SK-N-SH treated with all-trans-retinoic acid at 6 μM for 48 hours (cell line): ENCODE data around the gene HINT3.
"Not testable (repeated sequence)": the region's sequence is repeated elsewhere in the genome, so short reads cannot be mapped to it uniquely, and the experiment has no call there.

Source experiments
- ATAC-seq: fragments of 200-7000 bp; cut with Tn5 transposase; 3 replicates; pipeline ENCODE4 v1.9.1; 2020; ENCODE audit warnings: mild to moderate bottlenecking, moderate library complexity
- CREB5 ChIP-seq: fragments of 250-450 bp; sonication (Bioruptor Pico); IDR thresholded peaks from 2 replicates; pipeline ENCODE4 v1.5.1; 2020; ENCODE audit warnings: low read depth, mild to moderate bottlenecking, moderate library complexity
- CSDC2 ChIP-seq: fragments of 250-450 bp; sonication (Bioruptor Pico); IDR thresholded peaks from 2 replicates; pipeline ENCODE4 v1.5.0; 2020; ENCODE audit warnings: mild to moderate bottlenecking, moderate library complexity
- GLIS3 ChIP-seq: fragments of 250-450 bp; sonication (Bioruptor Pico); IDR thresholded peaks from 2 replicates; pipeline ENCODE4 v1.5.0; 2020; ENCODE audit warnings: mild to moderate bottlenecking, moderate library complexity
- ISL1 ChIP-seq: fragments of 250-450 bp; sonication (Bioruptor Pico); IDR thresholded peaks from 2 replicates; pipeline ENCODE4 v2.1.2; 2022; ENCODE audit warnings: mild to moderate bottlenecking, moderate library complexity
- PATZ1 ChIP-seq: fragments of 250-450 bp; sonication (Bioruptor Pico); IDR thresholded peaks from 2 replicates; pipeline ENCODE4 v1.8.0; 2020; ENCODE audit warnings: mild to moderate bottlenecking, moderate library complexity, borderline replicate concordance
- POU6F1 ChIP-seq: fragments of 250-450 bp; sonication (Bioruptor Pico); IDR thresholded peaks from 2 replicates; pipeline ENCODE4 v1.8.0; 2021; ENCODE audit warnings: low read depth, mild to moderate bottlenecking, moderate library complexity, borderline replicate concordance
- RARB ChIP-seq: fragments of 250-450 bp; sonication (Bioruptor Pico); IDR thresholded peaks from 2 replicates; pipeline ENCODE4 v1.8.0; 2021; ENCODE audit warnings: mild to moderate bottlenecking, moderate library complexity
- TCF4 ChIP-seq: fragments of 250-450 bp; sonication (Bioruptor Pico); IDR thresholded peaks from 2 replicates; pipeline ENCODE4 v1.8.0; 2021; ENCODE audit warnings: mild to moderate bottlenecking, moderate library complexity, borderline replicate concordance
- TOX ChIP-seq: fragments of 250-450 bp; sonication (Bioruptor Pico); IDR thresholded peaks from 2 replicates; pipeline ENCODE4 v1.8.0; 2021; ENCODE audit warnings: mild to moderate bottlenecking, moderate library complexity, borderline replicate concordance
- TSHZ2 ChIP-seq: fragments of 250-450 bp; sonication (Bioruptor Pico); IDR thresholded peaks from 2 replicates; pipeline ENCODE4 v1.5.0; 2020; ENCODE audit warnings: mild to moderate bottlenecking, moderate library complexity
- ZC3H10 ChIP-seq: fragments of 250-450 bp; sonication (Bioruptor Pico); IDR thresholded peaks from 2 replicates; pipeline ENCODE4 v1.5.1; 2021; ENCODE audit warnings: mild to moderate bottlenecking, moderate library complexity
- ZNF70 ChIP-seq: fragments of 450-650 bp; formaldehyde crosslinking; IDR thresholded peaks from 2 replicates; pipeline ENCODE4 v1.5.0; 2020; ENCODE audit warnings: mild to moderate bottlenecking, moderate library complexity
- ZNF8 ChIP-seq: fragments of 450-650 bp; formaldehyde crosslinking; IDR thresholded peaks from 2 replicates; pipeline ENCODE4 v1.5.0; 2020; ENCODE audit warnings: mild to moderate bottlenecking, moderate library complexity

HINT3 gene

GRCh38 chr6:125931733-125932450 is 24.7 kb upstream of the HINT3 start:
- no peak for ATAC-seq
- no peak for TF ChIP-seq TCF4
- TF ChIP-seq ZC3H10 (CRISPR knock-in tag): no peak

- no peak for TF ChIP-seq RARB (CRISPR knock-in tag)
- no peak for ATAC-seq
Observed at GRCh38 chr6:125932451-125932795, 24.1 kb upstream of the HINT3 start.

GRCh38 chr6:125935520-125935919 is 21.1 kb upstream of the HINT3 start:
- ATAC-seq: not testable (repeated sequence)
- peak; percentile 76 for TF ChIP-seq ZNF8

- no peak for ATAC-seq
- TF ChIP-seq CSDC2 (CRISPR knock-in tag) (no peak), TCF4 (no peak), ZNF70 (CRISPR knock-in tag) (no peak)
- TF ChIP-seq, all 23 proteins: peak for 0
Observed at GRCh38 chr6:125939026-125939425, 17.5 kb upstream of the HINT3 start.

- no peak for TF ChIP-seq ZNF8
- no peak for TF ChIP-seq CSDC2 (CRISPR knock-in tag)
- TF ChIP-seq POU6F1 (CRISPR knock-in tag): no peak
- no peak for TF ChIP-seq PATZ1 (CRISPR knock-in tag)
- TF ChIP-seq TOX (CRISPR knock-in tag): no peak
- TF ChIP-seq CREB5 (CRISPR knock-in tag): no peak
- no peak for TF ChIP-seq GLIS3
- TF ChIP-seq, all 23 proteins: peak for 0
Observed at GRCh38 chr6:125939791-125940190, 16.8 kb upstream of the HINT3 start.

GRCh38 chr6:125940247-125941041 is 16.1 kb upstream of the HINT3 start:
- peak; percentile 25; the same call in 2 of the 3 replicates for ATAC-seq
- no peak for TF ChIP-seq TSHZ2 (CRISPR knock-in tag)
- peak; percentile 8; the same call in 1 of the 2 replicates for TF ChIP-seq ISL1

More at GRCh38 chr6:125939791-125940190, 16.8 kb upstream of the HINT3 start:
- ATAC-seq: no peak
